ENCODE results near the gene MAPK4. TPM values are rescaled to one million over a fixed set of nuclear protein-coding genes. Genes with fewer than 3 reads are reported as not detected.
"Not testable (repeated sequence)": the region's sequence is repeated elsewhere in the genome, so short reads cannot be mapped to it uniquely, and the experiment has no call there.

The MAPK4 gene
- total RNA-seq: 0.05 TPM in 1 of 2 replicates, not detected in the other

DNA sequence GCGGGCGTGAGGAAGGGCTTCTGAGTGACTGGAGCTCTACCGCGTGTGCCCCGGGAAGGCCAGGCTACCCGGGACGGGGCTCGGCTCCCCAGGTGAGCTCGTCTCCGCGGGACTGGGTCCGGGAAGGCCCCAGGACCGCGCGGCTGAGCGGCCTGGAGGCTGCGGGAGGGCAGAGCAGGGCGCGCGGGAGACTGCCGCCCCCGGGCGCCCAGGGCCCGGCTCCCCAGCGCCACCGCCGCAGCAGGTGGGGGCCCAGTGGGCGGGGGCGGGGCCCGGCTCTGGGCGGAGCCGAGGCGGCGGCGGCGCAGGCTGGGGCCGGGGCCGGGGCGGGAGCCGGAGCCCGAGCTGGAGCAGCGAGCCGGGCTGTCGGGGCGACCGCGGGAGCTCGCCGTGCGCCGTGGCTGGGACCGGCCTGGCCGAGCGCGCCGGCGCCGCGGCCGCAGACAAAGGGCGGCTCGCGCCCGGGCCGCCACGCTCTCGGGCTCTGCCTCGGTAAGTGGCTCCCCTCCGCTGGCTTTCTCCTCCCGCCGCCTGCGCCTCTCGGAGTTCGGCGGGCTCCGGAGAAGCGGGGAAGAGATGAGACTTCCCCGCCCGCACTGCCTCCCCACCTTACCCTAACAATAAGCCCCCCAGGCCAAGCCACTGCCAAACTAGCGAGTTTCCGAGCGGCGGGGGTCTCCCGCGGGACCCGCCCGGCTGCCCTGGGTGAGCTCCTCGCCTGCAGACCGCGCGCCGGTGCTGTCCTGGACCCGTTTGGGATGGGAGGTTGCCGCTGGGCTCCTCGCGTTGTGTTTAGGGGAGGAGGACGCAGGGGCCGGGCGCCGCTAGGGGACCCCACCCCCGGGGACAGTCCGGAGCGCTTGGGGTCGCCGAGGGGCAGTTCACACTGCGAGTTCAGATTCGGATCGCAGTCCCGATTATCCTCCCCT is at the start of gene MAPK4:
Gene MAPK4 (plus strand): TSS at position 336 of the 929 bp plus-strand sequence. CDS start 103,872 bp downstream, outside the sequence.
- DNase-seq (ENCODE audit: extremely low read depth, low read depth, low spot score): no peak

DNA sequence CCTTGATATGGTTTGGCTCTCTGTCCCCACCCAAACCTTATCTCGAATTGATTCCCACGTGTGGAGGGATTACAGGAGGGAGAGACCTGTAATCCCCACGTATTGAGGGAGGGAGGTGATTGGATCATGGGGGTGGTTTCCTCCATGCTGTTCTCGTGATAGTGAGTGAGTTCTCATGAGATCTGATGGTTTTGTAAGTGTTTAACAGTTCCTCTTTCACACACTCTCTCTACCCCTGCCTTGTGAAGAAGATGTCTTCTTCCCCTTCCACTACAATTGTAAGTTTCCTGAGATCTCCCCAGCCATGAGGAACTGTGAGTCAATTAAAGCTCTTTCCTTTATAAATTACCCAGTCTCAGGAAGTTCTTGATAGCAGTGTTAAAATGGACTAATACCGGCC is 42.6 kb upstream of the MAPK4 start:
- not testable (repeated sequence) for DNase-seq (ENCODE audit: extremely low read depth, low read depth, low spot score)

DNA sequence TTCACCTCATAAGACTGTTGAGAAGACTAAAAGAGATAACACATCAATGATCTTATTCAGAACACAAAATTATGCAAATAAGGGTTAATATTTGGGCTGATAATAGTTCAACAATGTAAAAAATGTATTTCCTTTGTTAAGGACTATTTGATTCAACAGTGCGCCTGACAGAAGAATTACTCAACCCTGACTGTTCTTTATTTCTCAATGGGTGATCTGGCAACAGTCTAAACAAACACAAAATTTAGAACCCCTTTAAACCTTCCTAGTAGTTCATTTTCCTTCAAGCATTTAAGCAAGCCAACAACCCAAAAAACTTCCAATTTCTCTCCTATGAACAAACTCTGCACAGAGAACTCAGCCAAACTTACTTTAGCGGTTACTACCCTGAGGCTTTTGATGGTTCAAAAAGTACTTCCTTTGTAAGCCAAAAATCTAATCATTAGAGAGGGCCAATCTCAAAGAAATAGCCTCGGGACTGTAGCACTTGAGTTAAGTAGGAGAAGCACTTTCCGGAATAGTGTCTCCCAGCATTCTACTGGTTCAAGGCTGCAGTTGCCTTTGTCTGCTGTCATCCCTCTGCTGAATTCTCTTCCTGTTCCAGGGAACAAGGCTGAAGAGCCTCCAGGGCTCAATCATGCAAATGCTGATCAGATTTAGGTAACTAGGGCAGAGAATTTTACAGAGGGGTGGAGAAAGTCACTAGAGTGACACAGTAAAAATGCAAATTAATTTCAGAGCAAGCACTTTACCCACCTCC is 40.9 kb upstream of the MAPK4 start:
- no peak for DNase-seq (ENCODE audit: extremely low read depth, low read depth, low spot score)

DNA sequence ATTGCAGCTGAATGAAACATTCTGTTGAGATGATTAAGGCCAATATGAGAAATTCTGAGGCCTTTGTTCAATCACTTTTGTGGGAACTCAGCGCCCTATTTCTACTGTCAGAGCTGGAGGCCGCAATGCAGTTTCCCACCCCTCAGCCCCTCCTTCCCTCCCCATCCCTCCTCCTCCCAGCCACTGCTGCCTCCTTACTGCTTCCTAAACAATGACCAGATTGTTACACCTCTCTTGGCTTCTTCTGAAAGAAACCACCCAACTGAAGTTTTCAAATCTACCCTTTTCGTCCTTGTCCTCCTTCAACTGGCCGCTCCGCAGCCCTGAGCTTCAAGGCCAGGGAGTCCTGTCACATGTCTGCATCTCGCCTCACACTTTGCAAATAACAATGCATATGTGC is 36.7 kb upstream of the MAPK4 start:
- no peak for DNase-seq (ENCODE audit: extremely low read depth, low read depth, low spot score)

DNA sequence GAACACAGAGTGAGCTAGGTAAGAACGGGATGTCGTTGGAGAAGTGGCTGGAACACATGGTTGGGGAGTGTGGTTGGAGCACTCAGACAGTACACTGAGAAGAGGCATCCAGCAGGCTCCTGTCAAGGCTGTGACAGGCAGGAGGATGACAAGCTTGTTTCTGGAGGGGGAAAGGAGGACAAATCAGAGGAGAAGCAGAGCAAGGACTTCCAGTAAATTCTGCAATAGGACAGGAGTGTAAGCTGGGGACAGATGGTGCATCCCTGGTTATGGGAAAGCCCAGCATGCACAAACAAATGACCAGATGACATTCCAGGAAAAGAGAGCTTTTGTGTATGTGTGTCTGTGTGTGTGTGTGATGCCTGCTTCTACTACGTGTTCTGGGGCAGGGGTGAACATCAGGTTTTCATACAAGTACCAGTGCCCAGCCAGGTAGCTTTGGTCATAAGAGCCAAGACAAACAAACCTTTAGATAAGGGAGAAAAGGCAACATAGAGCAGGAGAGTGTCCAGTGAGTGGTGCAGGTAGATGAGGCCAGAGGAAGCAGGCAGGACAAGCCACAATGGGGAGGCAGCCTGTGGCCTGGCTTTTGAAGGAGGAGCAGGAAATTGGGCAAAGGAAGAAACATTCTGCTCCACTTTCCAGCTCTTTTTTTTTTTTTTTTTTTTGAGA is 32.1 kb upstream of the MAPK4 start:
- DNase-seq (ENCODE audit: extremely low read depth, low read depth, low spot score): no peak

DNA sequence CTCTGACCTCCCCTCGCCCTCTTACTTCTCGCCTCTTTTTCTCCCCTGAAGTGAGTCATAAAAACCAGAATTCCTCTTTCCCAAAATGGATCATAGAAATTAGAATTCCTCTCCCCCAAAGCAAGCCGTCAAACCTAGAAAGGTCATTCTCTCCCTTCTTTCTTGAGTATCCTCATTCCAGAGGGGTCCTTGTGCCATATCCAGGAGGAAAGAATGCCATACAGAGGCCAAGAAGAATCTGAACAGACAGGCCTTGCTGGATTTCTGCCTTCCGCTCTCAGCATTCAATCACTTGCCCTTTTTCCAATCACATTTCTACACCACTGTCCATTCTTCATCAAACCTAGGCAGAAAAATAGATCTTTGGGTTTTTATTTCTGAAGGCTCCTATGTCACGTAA is 31.1 kb upstream of the MAPK4 start:
- DNase-seq (ENCODE audit: extremely low read depth, low read depth, low spot score): no peak

DNA sequence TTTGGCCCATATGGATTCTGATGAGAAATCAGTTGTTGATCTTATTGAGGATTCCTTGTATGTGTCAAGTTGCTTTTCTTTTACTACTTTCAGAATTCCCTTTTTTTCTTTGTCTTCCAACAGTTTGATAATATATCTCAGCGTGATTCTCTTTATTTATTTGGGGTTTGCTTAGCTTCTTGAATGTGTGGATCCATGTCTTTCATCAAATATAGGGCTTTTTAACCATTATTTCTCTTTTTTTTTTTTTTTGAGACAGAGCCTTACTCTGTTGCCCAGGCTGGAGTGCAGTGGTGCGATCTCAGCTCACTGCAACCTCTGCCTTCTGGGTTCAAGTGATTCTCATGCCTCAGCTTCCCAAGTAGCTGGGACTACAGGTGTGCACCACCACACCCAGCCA is 26.1 kb upstream of the MAPK4 start:
- not testable (repeated sequence) for DNase-seq (ENCODE audit: extremely low read depth, low read depth, low spot score)

DNA sequence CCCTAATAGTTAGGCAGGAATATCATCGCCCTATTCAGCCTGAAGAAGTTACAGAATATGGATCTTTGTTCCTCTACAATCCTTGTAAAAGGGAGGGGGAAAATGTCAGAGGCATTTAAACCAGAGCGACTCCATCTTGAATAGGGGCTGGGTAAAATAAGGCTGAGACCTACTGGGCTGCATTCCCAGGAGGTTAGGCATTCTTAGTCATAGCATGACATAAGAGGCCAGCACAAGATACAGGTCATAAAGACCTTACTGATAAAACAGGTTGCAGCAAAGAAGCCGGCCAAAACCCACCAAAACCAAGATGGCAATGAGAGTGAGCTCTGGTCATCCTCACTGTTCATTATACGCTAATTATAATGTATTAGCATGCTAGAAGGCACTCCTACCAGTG is 15.4 kb upstream of the MAPK4 start:
- DNase-seq (ENCODE audit: extremely low read depth, low read depth, low spot score): not testable (repeated sequence)

DNA sequence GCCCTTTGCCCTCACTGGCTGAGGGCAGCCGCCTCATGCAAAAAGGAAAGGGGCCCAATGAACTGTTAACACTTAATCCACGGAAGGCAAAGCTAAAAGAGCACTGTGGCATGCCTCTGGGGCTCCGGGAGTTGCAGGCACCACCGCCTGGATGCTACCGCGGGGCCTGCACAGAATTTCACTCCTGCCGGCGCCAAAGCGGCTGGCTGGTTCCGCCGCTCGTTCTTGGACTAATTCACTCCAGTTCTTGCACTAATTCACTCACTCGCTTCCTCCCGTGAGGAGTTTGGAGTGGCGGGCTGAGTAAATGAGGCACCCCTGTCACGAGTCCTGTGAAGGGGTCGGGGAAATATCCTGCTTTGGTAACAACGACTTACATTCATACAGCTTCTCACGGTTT is 14.0 kb upstream of the MAPK4 start:
- no peak for DNase-seq (ENCODE audit: extremely low read depth, low read depth, low spot score)

DNA sequence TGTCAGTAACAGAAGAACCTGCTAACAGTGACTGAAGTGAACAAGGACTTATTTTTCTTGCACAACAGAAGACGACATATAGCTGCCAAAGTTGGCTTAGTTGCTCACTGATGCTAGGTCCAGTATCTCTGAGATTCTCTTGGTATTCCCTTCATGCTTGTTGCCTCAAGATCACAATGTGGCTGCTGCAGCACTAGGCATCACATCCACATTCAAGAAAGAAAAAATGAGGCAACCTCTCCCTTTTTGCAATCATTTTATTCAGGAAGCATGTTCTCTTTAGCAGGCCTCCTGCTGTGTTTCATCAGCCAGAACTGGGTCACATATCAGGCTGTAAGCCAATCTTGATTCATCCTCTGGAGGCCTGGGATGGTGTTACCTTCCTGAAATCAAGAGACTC is 11.7 kb upstream of the MAPK4 start:
- no peak for DNase-seq (ENCODE audit: extremely low read depth, low read depth, low spot score)

DNA sequence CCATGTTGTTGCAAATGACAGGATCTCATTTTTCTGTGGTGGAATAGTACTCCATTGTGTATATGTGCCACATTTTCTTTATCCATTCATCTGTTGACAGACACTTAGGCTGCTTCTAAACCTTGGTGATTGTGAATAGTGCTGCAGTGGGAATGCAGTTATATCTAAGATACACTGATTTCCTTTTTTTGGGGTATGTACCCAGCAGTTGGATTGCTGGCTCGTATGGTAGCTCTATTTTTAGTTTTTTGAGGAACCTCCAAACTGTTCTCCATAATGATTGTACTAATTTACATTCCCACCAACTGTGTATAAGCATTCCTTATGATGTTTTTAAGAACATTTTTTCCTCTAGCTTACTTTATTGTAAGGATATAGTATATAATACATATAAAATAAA is 8.2 kb upstream of the MAPK4 start:
- DNase-seq (ENCODE audit: extremely low read depth, low read depth, low spot score): not testable (repeated sequence)

DNA sequence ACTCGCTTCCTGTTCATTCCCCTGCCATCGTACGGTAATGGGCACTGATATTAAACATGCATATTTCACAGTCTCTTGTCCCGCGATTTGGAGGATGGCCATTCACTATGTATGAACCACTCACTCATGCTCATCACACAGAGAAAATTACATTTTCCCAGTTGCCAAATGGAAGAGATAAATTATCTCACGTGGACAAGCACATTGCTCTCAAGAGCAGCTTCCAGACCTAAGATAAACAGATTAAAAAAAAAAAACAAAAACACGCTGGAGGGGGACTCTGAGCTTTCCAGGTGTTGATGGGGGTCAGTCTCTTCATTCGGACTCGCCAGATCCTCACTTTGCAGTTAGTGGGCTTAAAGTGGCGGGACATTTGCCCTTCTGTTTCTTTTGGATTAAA is 1.7 kb upstream of the MAPK4 start:
- no peak for DNase-seq (ENCODE audit: extremely low read depth, low read depth, low spot score)

DNA sequence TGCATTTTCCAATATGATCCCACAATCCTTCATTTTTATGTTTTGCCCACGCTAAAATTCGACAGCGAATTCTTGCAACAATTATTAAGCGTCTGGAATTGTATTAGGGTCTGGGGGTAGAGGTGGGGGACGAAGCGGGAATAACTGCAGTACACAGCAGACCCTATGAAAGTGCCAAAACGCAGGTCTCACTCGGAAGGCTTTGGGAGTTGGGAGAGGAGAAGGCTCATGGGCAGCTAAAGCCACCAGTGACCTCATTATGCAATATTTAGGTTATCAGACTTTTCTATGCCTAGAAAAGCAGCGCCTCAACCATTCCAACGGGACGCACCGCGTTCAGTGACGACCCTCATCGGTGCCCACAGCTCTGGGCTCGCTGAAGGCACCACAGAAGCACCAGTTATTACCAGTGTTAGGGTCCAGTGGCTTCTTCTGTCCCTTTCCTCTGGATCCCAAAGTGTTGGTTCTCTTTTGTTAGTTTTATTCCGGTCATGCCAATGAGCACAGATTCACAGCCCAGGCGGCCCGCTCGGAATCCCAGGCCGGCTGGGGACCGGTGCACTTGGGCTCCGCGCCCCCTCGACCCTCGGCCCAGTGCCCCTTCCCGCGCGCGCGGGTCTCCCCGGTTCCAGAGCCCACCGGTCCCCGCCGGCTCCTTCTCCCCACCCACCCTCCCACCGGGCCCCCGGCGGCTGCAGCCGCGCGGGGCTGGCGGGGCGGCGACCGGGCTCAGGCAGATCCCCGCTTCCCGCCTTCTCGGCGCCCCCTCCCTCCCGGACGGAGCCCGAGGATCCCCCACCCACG is 737 bp upstream of the MAPK4 start:
- no peak for DNase-seq (ENCODE audit: extremely low read depth, low read depth, low spot score)

DNA sequence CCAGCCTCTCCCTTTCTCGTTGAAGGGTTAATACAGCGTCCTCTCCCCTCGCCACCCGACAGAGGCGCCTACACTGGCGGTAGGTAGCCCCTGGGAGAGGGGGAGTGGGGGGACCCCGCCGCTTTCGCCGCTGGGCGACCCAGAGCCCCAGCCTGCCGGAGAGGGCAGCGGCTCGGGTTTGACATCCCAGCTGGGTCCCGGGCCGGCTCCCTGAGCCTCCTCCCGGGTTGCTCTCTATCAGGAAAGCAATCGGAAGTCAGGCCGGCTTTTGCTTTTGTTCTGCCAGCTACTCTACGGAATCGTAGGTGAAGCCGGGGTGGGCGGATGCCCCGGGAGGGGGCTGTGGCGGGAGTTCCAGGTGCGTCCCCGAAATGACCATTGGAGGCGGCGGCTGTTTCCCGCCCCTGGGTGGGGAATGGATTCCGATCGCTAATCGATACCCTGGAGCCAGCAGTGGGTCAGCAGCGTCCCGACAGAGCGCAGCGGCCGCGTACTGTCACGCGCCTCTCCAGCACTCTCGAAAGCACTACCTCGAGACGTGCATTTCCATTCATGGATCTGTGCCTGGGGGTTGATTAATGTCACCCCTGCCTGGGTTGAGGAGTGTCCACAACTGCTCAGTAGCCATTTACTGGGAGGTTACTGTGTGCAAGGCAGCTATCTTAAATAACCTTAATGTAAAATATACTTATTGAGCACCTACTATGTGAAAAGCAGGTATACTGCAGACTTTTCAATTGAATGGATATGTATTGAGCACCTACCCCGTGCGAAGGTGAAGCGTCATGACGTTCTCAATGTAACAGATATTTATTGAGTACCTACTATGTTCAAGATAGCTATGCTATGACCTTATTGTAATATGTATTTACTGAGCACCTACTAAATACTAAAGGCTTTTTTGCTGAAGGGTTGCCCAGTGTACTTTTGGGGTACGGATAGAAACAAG is 1.1 kb downstream of the MAPK4 start:
- DNase-seq (ENCODE audit: extremely low read depth, low read depth, low spot score): no peak

DNA sequence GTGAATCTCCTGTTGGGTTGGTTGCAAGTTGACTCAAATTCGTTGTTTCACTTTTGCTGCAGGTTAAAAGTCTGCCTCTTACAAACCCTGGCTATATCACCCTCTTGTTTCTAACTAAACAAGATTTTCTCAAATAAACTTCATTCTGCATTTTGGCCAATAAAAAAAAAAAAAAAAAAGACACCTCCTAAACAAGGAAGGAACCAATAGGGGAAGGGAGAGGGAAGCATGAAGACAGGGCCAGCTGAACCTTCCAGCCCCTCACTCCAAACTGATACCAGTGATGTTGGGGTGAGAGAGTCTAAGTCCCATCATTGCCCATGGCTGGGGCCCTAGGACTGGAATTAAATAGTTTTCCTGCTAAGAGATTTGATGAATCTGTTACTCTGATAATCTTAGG is 2.4 kb downstream of the MAPK4 start:
- DNase-seq (ENCODE audit: extremely low read depth, low read depth, low spot score): not testable (repeated sequence)

DNA sequence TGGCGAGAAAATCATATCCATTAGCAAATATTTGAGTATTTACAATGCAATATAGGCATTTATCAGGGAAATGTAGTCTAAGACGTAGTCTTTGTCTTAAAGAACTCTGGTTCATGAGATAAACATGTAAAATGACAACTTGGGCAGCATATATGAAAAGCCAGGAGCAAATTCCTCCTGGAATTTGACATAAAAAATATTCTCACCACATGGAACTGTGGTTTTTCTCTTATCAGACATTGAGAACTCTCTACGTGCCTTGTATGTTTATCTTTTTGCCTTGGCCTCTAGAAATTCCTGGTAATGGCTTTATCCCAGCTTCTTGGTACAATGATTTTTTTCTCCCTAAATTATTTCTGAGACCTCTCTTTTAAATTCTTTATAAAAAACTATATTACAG is 2.8 kb downstream of the MAPK4 start:
- no peak for DNase-seq (ENCODE audit: extremely low read depth, low read depth, low spot score)

DNA sequence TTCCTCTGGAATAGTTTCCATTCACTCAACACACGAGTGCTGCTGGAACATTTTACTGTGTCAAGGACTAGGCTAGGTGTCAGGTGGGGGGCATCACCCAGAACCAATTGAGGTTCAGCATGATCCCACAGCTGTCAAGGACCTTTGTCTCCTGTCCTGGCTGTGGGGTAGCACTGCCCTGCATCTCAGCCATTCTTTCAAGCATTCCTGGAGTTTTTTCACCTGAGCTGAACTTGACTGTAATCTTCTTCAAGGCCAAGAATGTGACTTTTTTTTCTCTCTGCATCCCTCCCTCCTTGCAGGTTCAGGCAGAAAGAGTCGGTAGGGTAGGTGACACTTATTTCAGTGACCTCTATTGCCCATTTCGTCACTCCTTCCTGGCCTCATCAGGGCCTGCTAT is 3.5 kb downstream of the MAPK4 start:
- no peak for DNase-seq (ENCODE audit: extremely low read depth, low read depth, low spot score)

DNA sequence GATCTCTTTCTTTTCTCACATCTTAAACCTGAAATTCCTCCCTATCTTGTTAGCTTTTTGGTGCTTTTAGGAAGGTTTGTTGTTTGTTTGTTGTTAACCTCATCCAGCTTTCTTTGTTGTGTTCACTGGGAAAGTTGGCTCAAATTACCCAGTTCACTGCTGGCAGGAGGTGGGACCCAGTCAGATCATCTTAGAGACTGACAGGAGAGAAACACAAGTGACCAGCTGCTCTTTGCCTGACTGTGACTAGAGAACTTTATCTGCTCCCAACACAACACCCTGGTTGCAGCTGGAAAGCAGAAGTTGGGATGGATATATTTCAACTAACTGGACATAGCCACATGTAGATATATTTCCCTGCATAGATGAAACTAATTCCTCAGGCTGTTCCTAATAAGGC is 10.0 kb downstream of the MAPK4 start:
- no peak for DNase-seq (ENCODE audit: extremely low read depth, low read depth, low spot score)

DNA sequence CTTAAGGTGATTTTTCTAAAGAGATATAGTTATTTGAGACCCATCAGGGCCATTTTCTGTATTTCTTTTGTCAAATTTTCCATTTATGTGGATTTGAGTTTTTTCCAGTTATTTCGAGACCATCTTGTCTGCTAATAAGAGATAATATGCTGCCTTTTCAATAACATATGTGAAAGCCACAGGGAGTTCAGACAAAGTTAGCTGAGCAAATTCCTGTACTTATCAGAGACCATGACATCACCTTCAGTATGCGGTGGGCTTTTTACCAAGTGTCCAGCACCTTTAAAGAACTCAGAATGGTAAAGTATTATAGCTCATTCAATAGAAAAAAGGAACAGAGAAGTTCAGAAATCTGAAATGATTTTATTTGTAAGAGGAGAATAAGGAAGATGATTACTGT is 11.7 kb downstream of the MAPK4 start:
- DNase-seq (ENCODE audit: extremely low read depth, low read depth, low spot score): no peak
